K562 (cell line): ENCODE results near the gene MPHOSPH9. TPM values are rescaled to one million over a fixed set of nuclear protein-coding genes. Genes with fewer than 3 reads are reported as not detected.

Experiments used
- CBFA2T2 ChIP-seq: fragments of 450-650 bp; conservative IDR thresholded peaks from 2 replicates; pipeline ENCODE4 v1.6.1; 2017; ENCODE audit warnings: mild to moderate bottlenecking
- EGR1 ChIP-seq: fragments of 450-650 bp; conservative IDR thresholded peaks from 2 replicates; pipeline ENCODE4 v1.6.1; 2017; ENCODE audit warnings: mild to moderate bottlenecking
- ERF ChIP-seq: fragments of 450-650 bp; formaldehyde crosslinking; IDR thresholded peaks from 2 replicates; pipeline ENCODE4 v1.4.0; 2020; ENCODE audit warnings: mild to moderate bottlenecking, mixed read lengths
- GTF2E2 ChIP-seq: fragments of 200-800 bp; sonication (Bioruptor generic); IDR thresholded peaks from 2 replicates; pipeline ENCODE4 v1.6.1; 2016; ENCODE audit warnings: missing genetic modification characterization, missing compliant biosample characterization
- HDGF ChIP-seq: fragments of 450-650 bp; IDR thresholded peaks from 2 replicates; pipeline ENCODE4 v1.6.1; 2016
- JUN ChIP-seq, 2 experiments: sonication (generic) in 1 of 2; formaldehyde crosslinking in 1 of 2; IDR thresholded peaks; 2 replicates each; pipeline versions ENCODE4 v1.6.1 to v1.8.0; 2012 to 2022; ENCODE audit warnings: borderline replicate concordance in 2 of 2, mild to moderate bottlenecking in 2 of 2, improper control_type of control experiment in 1 of 2, low read depth in 1 of 2, low read length in 1 of 2, missing genetic modification reagents in 1 of 2
- KDM5B ChIP-seq: fragments of 200-600 bp; sonication (generic); IDR thresholded peaks from 2 replicates; pipeline ENCODE4 v1.6.1; 2012; ENCODE audit warnings: low read depth, mild to moderate bottlenecking, moderate library complexity, low read length, control low read depth, inconsistent platforms; ENCODE audit not compliant: insufficient replicate concordance
- NELFE ChIP-seq: IDR thresholded peaks from 2 replicates; pipeline ENCODE4 v1.6.1; 2011; ENCODE audit warnings: mild to moderate bottlenecking; ENCODE audit not compliant: insufficient read depth, insufficient read length
- NRF1 ChIP-seq, 2 experiments: fragments of 450-650 bp; IDR thresholded peaks in 1 of 2; conservative IDR thresholded peaks in 1 of 2; 2 replicates each; pipeline ENCODE4 v1.6.1; 2014; ENCODE audit warnings: mild to moderate bottlenecking in 2 of 2
- PCBP1 ChIP-seq: fragments of 200-400 bp; formaldehyde crosslinking; IDR thresholded peaks from 2 replicates; pipeline ENCODE4 v1.6.1; 2018; ENCODE audit warnings: mild to moderate bottlenecking, low read depth, low read length; ENCODE audit not compliant: poor library complexity, severe bottlenecking
- RAD51 ChIP-seq: fragments of 450-650 bp; IDR thresholded peaks from 2 replicates; pipeline ENCODE4 v1.7.1; 2016; ENCODE audit warnings: low read depth, mild to moderate bottlenecking, borderline replicate concordance
- SIN3A ChIP-seq, 2 experiments: fragments of 150-350 bp in 1 of 2; IDR thresholded peaks; 2 replicates each; pipeline ENCODE4 v1.6.1; 2011 to 2016; ENCODE audit warnings: borderline replicate concordance in 2 of 2, low read depth in 2 of 2, low read length in 2 of 2, mild to moderate bottlenecking in 2 of 2, moderate library complexity in 2 of 2; ENCODE audit not compliant: control insufficient read depth in 1 of 2
- YY1 ChIP-seq, 3 experiments: IDR thresholded peaks; 2 replicates each; pipeline ENCODE4 v1.6.1; 2011; ENCODE audit warnings: low read length in 2 of 3, mild to moderate bottlenecking in 2 of 3, moderate library complexity in 2 of 3, borderline replicate concordance in 1 of 3, control low read depth in 1 of 3, low read depth in 1 of 3; ENCODE audit not compliant: insufficient read depth in 3 of 3, insufficient replicate concordance in 2 of 3, control insufficient read depth in 1 of 3, insufficient read length in 1 of 3; ENCODE audit errors: extremely low read depth in 1 of 3
- ZNF695 ChIP-seq: fragments of 450-650 bp; formaldehyde crosslinking; IDR thresholded peaks from 2 replicates; pipeline ENCODE4 v1.4.0; 2020; ENCODE audit warnings: mild to moderate bottlenecking, moderate library complexity
- polyA plus RNA-seq, 8 experiments: library from polyadenylated mRNA; depleted of rRNA in 4 of 8; stranded (reverse) in 5 of 8; unstranded in 3 of 8; fragments of >200 nt; fragmentation: Nextera tagmentation in 2 of 8; fragmentation: Illumina TruSeq in 1 of 8; extraction: Ambion mirVana in 2 of 8; extraction: Trizol in 1 of 8; gene quantifications; 2 replicates each; pipeline versions ENCODE4 v1.2.1 to v1.2.3, GENCODE V29; 2011 to 2014; ENCODE audit warnings: inconsistent platforms in 1 of 8, missing spikeins in 1 of 8
- total RNA-seq, 7 experiments: library from RNA; depleted of rRNA in 6 of 7; stranded (reverse); fragments of >200 nt in 6 of 7; fragmentation: Illumina TruSeq in 2 of 7; extraction: Trizol in 2 of 7; gene quantifications; 2 replicates each; pipeline versions ENCODE4 v1.2.1 to v1.2.3, GENCODE V29; 2011 to 2021; ENCODE audit warnings: low replicate concordance in 1 of 7
- TF ChIP-seq, protein P1 (sequence below): sonication (generic); formaldehyde crosslinking; IDR thresholded peaks from 2 replicates; pipeline ENCODE4 v1.8.0; 2022; ENCODE audit warnings: mild to moderate bottlenecking, missing genetic modification reagents, borderline replicate concordance
- TF ChIP-seq, protein P2 (sequence below), 2 experiments: IDR thresholded peaks; 2 replicates each; pipeline ENCODE4 v1.6.1; 2011; ENCODE audit warnings: borderline replicate concordance in 1 of 2, control low read depth in 1 of 2, low read depth in 1 of 2, low read length in 1 of 2, mild to moderate bottlenecking in 1 of 2, mixed read lengths in 1 of 2, moderate library complexity in 1 of 2; ENCODE audit not compliant: insufficient read depth in 1 of 2, insufficient read length in 1 of 2, poor library complexity in 1 of 2, severe bottlenecking in 1 of 2; ENCODE audit errors: extremely low read depth in 1 of 2
- TF ChIP-seq, protein P3 (sequence below), 3 experiments: IDR thresholded peaks in 2 of 3; conservative IDR thresholded peaks in 1 of 3; 2 replicates each; pipeline ENCODE4 v1.5.1; 2011 to 2012; ENCODE audit warnings: low read length in 3 of 3, mild to moderate bottlenecking in 3 of 3, control low read depth in 2 of 3, improper control_type of control experiment in 1 of 3, inconsistent platforms in 1 of 3, low read depth in 1 of 3, mixed read lengths in 1 of 3, moderate library complexity in 1 of 3; ENCODE audit not compliant: insufficient read depth in 2 of 3

Gene MPHOSPH9
- total and polyA plus RNA-seq, 9 of the 15 experiments (the other 6 are each of a cell fraction or from before 2014, with no cell fraction given): 14.2 to 103 (median 54.5) TPM

DNA sequence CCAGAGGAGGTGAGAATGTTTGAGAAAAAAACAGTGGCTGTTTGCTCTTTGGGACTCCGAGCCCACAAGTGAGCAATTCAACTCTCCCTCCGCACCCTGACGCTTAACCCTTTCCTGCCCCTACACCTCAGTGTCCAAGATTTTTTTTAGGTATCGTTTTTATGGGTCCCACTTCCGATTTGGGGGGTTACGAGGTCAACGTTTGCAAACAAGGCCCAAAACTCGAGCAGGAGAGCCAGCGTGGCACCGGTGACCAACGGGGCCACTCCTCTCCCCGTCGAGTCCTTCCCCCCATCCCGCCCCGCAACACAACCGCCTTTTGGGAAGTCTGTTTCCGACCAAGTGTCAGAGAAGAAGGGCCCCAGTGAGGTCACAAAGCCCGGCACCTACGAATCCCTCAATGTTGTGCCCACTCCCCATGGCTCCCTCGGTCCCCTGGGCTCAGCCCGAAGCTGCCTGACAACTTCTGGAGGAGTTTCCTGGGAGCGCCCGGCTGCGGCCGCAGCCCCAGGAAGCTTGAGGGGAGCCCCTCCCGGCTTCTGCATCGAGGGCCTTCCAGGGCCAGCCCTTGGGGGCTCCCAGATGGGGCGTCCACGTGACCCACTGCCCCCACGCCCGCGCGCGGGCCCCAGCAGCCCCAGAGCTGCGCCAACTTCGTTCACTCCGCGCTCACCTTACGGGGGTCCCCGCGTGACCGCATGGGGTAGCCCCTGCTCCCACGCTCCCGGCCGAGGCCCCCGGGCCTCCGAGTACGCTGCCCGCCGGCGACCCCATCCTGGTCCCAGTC lies 37.5 kb upstream of the MPHOSPH9 start (continued):
- TF ChIP-seq, protein P1, sequence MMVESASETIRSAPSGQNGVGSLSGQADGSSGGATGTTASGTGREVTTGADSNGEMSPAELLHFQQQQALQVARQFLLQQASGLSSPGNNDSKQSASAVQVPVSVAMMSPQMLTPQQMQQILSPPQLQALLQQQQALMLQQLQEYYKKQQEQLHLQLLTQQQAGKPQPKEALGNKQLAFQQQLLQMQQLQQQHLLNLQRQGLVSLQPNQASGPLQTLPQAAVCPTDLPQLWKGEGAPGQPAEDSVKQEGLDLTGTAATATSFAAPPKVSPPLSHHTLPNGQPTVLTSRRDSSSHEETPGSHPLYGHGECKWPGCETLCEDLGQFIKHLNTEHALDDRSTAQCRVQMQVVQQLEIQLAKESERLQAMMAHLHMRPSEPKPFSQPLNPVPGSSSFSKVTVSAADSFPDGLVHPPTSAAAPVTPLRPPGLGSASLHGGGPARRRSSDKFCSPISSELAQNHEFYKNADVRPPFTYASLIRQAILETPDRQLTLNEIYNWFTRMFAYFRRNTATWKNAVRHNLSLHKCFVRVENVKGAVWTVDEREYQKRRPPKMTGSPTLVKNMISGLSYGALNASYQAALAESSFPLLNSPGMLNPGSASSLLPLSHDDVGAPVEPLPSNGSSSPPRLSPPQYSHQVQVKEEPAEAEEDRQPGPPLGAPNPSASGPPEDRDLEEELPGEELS: peak; percentile 45; the same call in 1 of the 2 replicates
- TF ChIP-seq GTF2E2 (tag): no peak
- 0 out of 2 replicates have a peak, but pooled peaks have one; percentile 20 for TF ChIP-seq EGR1
- TF ChIP-seq, protein P2, sequence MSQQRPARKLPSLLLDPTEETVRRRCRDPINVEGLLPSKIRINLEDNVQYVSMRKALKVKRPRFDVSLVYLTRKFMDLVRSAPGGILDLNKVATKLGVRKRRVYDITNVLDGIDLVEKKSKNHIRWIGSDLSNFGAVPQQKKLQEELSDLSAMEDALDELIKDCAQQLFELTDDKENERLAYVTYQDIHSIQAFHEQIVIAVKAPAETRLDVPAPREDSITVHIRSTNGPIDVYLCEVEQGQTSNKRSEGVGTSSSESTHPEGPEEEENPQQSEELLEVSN (IDR thresholded peaks at IDR 0.05; ENCODE audit: borderline replicate concordance in 1 of 2, extremely low read depth in 1 of 2, insufficient read depth in 1 of 2, insufficient read length in 1 of 2, low read depth in 1 of 2, low read length in 1 of 2, poor library complexity in 1 of 2, severe bottlenecking in 1 of 2): peak; percentile 8 to 23
- TF ChIP-seq NRF1 (conservative IDR thresholded peaks at IDR 0.05 in 1 of 2, IDR thresholded peaks at IDR 0.05 in 1 of 2): 0 out of 4 replicates have a peak, but pooled peaks of 1 of the 2 experiments have one; percentile 8
- peak in 1 of 3 experiments; percentile 11 for TF ChIP-seq YY1 (IDR thresholded peaks at IDR 0.05; ENCODE audit: borderline replicate concordance in 1 of 3, control insufficient read depth in 1 of 3, extremely low read depth in 1 of 3, insufficient read depth in 3 of 3, insufficient read length in 1 of 3, insufficient replicate concordance in 2 of 3, low read depth in 1 of 3, low read length in 2 of 3)
- no peak for TF ChIP-seq JUN (IDR thresholded peaks at IDR 0.05; ENCODE audit: borderline replicate concordance, low read depth, low read length)
- TF ChIP-seq JUN (CRISPR knock-in tag; IDR thresholded peaks at IDR 0.05; ENCODE audit: borderline replicate concordance): no peak
- TF ChIP-seq PCBP1: peak; percentile 11
- TF ChIP-seq RAD51: peak; percentile 67; the same call in 1 of the 2 replicates
- TF ChIP-seq NELFE: no peak
- 0 out of 2 replicates have a peak, but pooled peaks have one; percentile 6 for TF ChIP-seq CBFA2T2
- TF ChIP-seq ZNF695 (CRISPR knock-in tag): no peak
- TF ChIP-seq, protein P3, sequence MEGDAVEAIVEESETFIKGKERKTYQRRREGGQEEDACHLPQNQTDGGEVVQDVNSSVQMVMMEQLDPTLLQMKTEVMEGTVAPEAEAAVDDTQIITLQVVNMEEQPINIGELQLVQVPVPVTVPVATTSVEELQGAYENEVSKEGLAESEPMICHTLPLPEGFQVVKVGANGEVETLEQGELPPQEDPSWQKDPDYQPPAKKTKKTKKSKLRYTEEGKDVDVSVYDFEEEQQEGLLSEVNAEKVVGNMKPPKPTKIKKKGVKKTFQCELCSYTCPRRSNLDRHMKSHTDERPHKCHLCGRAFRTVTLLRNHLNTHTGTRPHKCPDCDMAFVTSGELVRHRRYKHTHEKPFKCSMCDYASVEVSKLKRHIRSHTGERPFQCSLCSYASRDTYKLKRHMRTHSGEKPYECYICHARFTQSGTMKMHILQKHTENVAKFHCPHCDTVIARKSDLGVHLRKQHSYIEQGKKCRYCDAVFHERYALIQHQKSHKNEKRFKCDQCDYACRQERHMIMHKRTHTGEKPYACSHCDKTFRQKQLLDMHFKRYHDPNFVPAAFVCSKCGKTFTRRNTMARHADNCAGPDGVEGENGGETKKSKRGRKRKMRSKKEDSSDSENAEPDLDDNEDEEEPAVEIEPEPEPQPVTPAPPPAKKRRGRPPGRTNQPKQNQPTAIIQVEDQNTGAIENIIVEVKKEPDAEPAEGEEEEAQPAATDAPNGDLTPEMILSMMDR (IDR thresholded peaks at IDR 0.05 in 2 of 3, conservative IDR thresholded peaks at IDR 0.05 in 1 of 3; ENCODE audit: insufficient read depth in 2 of 3, low read depth in 1 of 3, low read length in 3 of 3): 0 out of 6 replicates have a peak, but pooled peaks of 2 of the 3 experiments have one; percentile 1 to 5
- peak; percentile 36 for TF ChIP-seq KDM5B
- TF ChIP-seq ERF: no peak
- TF ChIP-seq HDGF: no peak
- TF ChIP-seq SIN3A (IDR thresholded peaks at IDR 0.05; ENCODE audit: borderline replicate concordance in 2 of 2, control insufficient read depth in 1 of 2, low read depth in 2 of 2, low read length in 2 of 2): peak in 1 of 2 experiments; percentile 26; a peak in 1 of 4 replicates
